HG03039 (cell line): Measurements from ENCODE around the gene PRG2.
"Not testable (repeated sequence)": the region's sequence is repeated elsewhere in the genome, so short reads cannot be mapped to it uniquely, and the experiment has no call there.

ENCODE experiments used
- ATAC-seq: cut with Tn5 transposase; IDR thresholded peaks from one replicate; pipeline ENCODE4 v1.9.1; 2021; ENCODE audit warnings: mild to moderate bottlenecking, moderate library complexity; ENCODE audit not compliant: unreplicated experiment

Gene PRG2

GRCh38 chr11:57370251-57370650 lies 20.2 kb downstream of the PRG2 start:
- ATAC-seq = no peak

GRCh38 chr11:57368845-57369232 lies 21.6 kb downstream of the PRG2 start:
- no peak for ATAC-seq

DNA sequence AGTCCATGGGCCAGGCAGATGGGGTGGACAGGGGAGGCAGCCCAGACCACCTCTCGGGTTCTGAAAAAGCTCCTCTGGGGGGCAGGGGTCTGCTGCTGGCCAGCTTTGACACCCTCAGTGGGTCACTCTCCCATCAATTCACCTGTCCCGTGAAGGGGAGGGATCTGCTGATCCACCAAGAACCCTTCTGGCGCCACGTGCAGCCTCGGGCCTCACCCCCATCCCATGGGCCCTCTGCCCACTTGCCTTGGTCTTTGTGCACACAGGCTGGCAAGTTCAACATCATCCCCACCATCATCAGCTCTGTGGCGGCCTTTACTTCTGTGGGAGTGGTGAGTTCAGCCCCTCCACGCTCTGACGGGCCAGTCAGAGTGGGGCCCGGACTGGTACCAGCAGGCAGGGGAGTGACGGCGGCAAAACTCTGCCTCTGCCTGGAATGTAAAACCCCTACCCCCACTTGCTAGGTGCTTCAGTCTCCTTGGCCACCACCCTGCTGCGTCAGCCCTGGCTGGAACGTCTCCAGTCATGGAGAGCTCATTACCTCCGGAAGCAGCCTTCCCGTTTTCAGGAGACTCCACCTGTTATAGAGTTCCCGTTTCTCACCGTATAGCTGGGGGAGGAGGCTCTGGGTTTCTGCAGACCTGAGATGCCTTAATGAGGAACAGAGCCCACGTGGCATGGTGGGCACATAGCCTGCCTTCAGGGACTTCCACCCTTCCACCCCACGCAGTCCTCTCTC lies 22.2 kb downstream of the PRG2 start:
- ATAC-seq = no peak

DNA sequence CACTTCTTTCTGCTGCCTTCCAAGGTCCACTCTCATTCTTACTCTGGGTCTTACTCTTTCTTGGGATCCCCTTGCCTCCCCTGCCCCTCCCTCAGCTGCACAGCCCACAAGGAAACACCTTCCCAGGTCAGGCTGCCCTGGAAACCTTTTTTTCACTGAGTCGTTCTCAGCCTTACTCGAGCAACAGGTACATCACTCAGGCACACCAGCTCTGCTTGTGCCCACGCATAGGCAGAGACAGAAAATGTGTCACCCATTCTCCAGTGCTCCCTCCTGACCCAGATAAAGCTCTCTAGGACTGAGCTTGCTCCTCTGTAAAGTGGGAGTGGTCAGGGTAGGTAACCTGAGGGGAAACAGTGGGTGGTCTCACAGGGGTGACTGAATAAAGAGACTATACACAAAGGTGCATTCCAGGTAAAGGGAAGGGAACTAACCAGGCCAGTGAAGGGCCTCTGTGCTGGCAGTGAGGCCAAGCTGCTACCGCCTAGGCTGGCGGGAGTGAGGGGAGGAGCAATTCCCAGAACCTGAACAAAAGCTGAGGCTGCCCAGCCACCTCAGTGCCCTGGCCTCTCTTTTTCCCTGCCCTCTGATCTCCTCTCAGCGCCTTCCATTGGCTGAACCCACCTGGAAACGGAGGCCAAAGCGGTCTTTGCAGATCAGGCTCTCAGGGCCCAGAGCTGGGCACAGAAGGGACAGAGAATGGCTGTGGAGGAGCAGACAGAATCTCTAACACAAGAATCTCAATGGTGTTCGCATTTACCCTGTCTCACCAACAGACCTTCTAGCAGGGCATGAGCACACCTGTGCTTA lies 25.4 kb downstream of the PRG2 start:
- no peak for ATAC-seq

- no peak for ATAC-seq
Measured at GRCh38 chr11:57363131-57364080, 27.0 kb downstream of the PRG2 start.

GRCh38 chr11:57361926-57362325 lies 28.5 kb downstream of the PRG2 start:
- ATAC-seq = no peak

GRCh38 chr11:57361420-57361819 lies 29.0 kb downstream of the PRG2 start:
- ATAC-seq = not testable (repeated sequence)

DNA sequence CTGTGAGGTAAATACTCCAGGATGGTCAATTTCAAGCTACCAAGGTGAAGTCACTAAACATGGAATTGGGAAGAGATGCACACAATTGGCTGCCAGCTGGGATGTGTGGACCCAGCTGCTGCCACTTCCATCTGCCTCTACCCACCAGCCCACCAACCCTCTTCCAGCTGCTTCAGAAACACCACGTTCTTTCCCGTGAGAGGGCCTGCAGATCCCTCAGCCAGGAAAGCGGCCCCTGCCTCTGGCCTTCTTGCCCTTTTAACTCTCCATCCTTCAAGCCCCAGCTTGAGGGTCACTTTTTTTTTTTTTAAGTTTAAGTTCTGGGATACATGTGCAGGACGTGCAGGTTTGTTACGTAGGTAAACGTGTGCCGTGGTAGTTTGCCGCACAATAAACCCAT lies 29.5 kb downstream of the PRG2 start:
- ATAC-seq = no peak

GRCh38 chr11:57359896-57360690 lies 30.4 kb downstream of the PRG2 start:
- no peak for ATAC-seq

- no peak for ATAC-seq
Measured at GRCh38 chr11:57359396-57359795, 31.1 kb downstream of the PRG2 start.

DNA sequence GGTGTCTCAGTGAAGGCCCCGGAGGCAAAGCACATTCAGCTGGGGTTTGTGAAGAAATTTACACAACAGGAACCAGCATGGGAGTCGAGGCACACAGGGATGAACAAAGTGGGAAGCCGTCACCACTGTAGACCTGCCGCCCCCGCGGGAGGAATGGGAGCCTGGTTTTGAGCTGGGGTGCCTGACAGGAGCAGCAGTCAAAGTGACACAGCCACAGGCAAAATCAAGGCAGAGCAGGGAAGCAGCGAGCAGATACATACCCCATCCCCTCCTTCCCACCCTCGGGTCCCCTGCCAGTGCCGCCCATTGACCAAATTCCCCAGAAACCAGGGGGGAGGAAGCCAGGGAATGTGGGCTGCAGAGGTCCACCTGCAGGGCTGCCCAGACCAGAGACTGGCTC lies 31.5 kb downstream of the PRG2 start:
- no peak for ATAC-seq

DNA sequence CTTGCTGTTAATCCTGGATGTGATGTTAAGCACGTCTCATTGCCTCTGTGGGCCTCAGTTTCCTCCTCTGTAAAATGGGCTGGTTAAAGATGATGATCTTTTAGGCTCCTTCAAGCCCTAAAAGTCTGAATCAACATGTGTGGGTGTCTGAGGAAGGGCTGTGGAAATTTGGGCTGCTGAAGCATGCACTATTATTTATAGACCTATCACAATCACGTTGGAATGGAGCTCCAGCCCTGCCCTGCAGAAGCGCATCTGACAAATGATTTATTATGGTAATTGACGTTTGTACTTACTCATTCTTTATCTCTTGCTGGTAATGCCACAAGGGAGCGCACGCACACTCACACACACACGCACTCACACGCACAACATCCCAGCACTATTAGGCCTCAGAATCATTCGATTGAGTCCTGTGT lies 31.9 kb downstream of the PRG2 start:
- no peak for ATAC-seq

GRCh38 chr11:57357856-57358255 lies 32.6 kb downstream of the PRG2 start:
- ATAC-seq = no peak

DNA sequence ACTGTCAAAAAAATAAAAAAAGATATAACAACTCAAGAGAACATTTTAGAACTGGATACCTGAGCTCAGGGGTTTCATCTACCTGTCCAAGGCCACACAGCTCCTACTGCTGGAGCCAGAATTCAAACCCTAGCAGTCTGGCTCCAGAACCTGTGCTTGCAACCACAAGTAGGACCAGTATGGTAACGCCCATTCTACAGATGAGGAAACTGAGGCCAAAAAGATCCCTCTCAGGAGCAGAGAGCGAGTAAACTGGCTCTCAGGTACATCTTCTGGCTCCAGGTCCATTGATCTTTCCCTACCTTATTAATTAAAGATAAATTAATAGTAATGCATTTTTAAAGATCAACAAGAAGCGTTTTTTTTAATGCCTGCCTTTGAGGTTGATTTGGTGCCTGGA lies 33.1 kb downstream of the PRG2 start:
- ATAC-seq = no peak

- no peak for ATAC-seq
Measured at GRCh38 chr11:57356268-57356667, 34.2 kb downstream of the PRG2 start.

DNA sequence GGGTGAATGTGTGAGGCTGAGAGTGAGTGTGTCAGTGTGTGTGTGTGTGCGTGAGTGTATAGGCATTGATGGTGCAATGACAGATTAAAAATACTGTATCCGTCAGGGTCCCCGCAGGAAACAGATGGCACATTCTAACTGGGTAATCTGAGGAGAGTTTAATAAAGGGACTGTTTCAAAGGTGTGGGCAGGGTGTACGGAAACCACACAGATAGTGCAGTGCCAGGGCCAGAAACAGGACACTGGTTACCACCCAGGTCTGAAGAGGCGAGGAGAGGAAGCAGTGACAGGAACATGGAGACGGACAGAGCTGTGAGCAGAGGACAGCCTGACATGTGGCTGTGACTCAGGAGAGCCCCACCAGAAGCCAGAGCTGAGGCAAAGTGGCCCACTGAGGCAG lies 35.8 kb downstream of the PRG2 start:
- no peak for ATAC-seq

DNA sequence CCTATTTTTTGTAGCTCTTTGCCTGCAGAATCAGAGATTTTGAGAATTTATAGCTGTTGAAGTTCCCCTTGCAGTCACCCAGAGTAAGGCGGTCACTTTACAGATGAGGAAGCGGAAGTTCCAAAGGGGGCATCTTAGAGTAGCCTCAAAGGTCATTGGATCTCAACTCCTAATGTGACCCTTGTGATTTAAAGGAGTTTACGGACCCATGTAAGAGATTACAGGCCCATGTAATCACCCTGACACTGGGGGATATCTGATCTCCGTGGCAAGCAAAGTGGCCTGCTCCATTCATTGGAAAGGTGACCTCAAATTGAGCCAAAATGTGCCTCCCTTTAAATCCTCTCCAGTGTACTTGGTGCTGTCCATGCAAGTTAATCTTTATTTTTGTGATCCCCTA lies 36.6 kb downstream of the PRG2 start:
- ATAC-seq = no peak

DNA sequence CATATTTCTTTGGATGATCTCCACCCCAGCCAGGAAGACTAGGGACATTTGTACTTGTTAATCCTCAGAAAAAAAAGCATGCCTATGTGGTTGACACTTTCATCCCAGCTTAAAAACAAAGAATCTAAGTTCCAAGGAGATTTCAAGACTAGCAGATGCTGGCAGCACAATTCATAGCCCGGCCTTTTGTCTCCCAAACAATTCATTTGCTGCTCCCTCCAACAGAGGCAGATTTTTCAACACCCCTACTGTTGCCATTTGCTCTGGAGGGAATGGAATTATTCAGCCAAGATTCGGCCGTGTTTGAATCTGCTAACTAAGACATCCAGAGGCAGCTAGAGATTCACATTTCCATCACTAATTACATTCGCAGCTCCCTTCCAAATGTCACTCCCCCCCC lies 37.0 kb downstream of the PRG2 start:
- ATAC-seq = no peak

- no peak for ATAC-seq
Measured at GRCh38 chr11:57353036-57353435, 37.4 kb downstream of the PRG2 start.

DNA sequence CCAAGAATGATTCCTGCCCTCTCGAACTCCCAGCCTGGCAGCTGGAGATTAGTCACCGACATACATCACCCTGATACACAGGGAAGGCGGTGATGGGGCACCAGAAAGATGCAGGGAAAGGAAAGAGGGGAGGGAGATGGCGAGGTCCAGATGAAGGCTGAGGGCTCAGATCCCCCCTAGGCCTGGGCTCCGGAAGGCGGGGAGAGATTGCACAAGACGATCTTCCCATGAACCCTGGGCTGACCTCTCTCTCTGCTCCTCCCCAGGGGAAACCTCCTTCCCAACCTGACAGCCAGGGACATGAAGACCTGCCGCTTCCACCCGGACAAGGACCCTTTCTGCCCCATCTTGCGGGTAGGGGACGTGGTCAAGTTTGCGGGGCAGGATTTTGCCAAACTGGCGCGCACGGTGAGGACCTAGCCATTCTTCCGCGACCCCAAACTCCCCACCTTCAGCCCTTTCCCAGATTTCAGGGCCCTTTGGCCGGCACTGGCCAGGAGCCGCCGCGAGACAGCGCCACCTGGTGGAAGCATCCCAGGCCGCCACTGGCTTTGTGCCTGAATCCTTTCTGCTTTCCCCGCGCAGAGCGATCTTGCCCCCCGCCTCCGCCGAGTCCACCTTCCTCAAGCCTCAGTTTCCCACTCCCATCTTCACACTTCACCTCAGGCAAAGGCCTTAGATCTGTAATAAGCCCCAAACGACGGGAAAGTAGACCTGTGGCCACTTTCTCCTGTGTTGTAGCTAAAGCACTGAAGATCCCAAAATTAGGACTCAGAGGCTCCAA lies 40.8 kb downstream of the PRG2 start:
- ATAC-seq = no peak
